Right renal cortex interstitium (tissue), 3 donors: ENCODE measurements around the gene ADAM19. TPM values are rescaled to one million over a fixed set of nuclear protein-coding genes. Genes with fewer than 3 reads are reported as not detected.
"Not testable (repeated sequence)": the region's sequence is repeated elsewhere in the genome, so short reads cannot be mapped to it uniquely, and the experiment has no call there.

ENCODE experiments used
- DNase-seq, 3 donors: peaks; one replicate each; pipeline ENCODE4 v3.0.0-alpha.2; 2013; ENCODE audit warnings: low read depth in 3 of 3, low spot score in 2 of 3
- polyA plus RNA-seq, 3 donors: library from polyadenylated mRNA; unstranded; fragments of 120-200 nt; gene quantifications; one replicate each; pipeline ENCODE4 v1.2.1, GENCODE V29; 2013; ENCODE audit not compliant: insufficient read length in 3 of 3

Gene ADAM19
- polyA plus RNA-seq, 3 donors = 7.7 to 9.6 (median 8.2) TPM

DNA sequence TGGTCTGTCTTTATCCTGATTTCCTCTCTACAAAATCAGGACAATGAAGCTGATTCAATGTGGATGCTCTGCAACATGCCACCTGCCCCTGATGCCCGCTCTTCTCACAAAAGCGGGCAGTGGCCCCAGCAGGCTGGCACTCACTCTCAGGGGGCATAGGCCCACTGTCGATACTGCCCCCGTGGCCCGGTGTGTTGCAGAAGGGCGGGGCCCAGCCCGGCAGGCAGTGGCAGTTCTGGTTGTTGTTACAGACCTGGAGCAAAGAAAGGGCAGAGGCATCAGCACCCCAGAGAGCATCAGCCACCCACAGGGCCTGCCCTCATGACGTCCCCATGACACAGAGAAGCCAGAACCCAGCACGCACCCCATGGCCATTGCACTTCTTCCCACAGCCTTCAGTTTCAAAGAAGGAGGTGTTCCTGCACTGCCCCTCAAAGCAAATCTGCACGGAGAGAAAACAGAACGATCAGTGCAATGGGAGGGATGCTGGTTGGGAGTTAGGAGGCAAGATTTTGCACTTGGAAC, 84.0 kb downstream of the ADAM19 start:
- no peak for DNase-seq

DNA sequence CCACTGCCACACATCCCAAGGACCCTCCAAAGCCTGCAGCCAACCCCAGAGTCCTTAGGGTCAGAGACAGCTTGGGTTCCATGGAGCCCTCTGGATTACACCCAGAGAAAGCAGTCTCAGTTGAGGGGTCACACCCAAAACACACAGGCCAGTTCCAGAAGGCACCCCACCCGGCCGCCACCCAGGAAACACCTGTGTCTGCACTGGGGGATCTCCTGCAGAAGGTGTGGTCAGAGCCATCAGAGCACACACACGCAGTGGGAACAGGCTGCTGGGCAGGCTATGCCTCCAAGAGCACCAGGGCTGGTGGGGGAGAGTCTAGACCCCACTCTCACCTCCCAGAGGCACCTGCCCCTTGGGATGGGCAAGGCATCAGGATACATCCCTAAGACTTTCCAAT, 88.2 kb downstream of the ADAM19 start:
- DNase-seq = no peak

DNA sequence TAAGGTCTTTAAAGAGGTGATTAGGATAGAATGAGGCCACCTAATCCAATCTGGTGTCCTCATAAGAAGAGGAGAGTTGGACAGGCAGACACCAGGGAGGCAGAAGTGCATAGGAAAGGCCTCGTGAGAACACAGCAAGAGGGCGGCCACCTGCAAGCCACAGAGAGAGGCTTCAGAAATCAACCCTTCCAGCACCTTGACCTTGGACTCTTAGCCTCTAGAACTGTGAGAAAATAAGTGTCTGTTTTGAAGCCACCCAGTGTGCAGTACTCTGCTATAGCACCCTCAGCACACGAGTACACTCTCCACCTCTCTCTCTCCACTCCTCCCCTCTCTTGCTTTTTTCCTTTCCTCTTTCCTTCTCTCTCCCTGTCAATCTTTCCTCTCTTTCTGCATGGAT, 88.7 kb downstream of the ADAM19 start:
- DNase-seq = no peak

DNA sequence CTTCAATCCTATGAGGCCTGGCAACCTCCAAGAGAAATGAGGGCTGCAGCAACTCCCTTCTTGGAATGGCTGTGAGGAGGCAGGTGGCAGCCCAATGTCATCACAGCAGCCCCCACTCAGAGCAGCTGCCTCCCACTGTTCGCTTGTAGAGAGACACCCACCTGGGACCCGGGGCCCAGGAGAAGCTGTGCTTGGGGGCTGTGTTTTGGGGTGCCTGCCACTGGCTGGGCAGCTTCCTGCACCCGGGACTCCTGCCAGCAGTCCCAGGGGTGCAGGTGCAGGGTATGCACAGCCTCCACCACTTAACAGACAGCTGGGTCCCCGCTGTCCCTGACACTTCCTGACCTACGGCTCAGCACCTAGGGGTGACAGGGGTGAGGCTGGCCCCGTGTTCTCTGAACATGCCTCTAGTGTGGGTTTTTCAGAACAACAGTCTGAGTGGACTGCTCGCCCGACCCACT, 89.3 kb downstream of the ADAM19 start:
- no peak for DNase-seq

DNA sequence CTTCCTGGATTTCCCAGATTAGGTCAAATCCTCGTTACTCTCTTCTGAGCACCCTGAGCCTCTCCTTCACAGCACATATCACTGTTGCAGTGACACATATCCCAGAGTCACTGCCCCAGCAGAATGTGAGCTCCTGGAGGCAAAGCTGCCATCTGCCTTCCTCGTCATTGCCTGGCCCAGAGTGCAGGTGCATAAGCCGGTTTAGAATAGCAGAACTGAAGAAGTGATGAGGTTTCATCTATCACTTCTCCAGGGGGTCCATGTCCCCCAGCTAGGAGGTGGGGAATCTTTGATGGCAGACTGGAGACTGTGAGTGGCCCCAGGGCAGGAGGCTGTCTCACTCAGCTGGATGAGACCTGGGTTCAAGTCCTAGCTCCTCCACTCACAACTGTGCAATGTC, 89.8 kb downstream of the ADAM19 start:
- no peak for DNase-seq

DNA sequence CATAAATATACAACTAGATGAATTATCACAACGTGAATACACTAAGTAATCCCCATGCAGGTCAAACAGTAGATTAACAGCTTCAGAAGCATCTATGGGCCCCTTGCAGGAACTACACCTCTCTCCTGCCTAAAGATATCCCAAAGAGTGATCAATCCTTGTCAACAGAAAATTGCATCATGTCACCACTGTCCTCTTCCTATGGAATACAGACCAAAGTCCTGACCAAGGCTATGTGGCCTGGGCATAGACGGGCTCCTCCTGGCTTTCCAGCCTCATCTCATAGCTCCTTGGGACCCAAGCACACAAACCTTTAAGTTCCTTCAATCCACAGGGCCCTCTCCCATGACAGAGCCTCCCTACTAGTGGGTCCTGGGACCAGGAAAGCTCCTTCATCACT, 90.2 kb downstream of the ADAM19 start:
- DNase-seq = no peak

DNA sequence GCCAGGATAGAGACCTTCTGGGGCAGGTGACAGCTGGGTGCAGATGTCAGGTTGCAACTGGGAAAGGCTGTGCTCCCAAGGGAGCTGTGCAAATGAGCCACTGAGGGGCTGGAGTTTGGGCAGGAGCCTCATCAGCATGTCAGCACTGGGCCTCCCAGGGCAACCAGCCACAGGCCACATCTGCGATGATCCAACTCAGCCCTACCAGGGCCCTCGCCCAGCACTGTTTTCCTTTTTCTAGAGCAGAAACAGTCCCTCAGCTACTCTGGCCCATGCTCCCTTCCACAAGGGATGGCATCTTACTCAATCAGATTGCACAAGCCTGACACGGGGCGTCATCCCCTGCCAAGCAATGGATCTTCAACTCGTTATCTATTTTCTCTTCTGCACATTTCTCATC, 90.8 kb downstream of the ADAM19 start:
- no peak for DNase-seq

DNA sequence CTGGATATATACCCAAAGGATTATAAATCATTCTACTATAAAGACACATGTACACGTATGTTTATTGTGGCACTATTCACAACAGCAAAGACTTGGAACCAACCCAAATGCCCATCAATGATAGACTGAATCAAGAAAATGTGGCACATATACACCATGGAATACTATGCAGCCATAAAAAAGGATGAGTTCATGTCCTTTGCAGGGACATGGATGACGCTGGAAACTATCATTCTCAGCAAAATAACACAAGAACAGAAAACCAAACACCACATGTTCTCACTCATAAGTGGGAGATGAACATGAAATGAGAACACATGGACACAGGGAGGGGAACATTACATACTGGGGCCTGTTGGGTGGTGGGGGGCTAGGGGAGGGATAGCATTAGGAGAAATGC, 92.9 kb downstream of the ADAM19 start:
- not testable (repeated sequence) for DNase-seq

DNA sequence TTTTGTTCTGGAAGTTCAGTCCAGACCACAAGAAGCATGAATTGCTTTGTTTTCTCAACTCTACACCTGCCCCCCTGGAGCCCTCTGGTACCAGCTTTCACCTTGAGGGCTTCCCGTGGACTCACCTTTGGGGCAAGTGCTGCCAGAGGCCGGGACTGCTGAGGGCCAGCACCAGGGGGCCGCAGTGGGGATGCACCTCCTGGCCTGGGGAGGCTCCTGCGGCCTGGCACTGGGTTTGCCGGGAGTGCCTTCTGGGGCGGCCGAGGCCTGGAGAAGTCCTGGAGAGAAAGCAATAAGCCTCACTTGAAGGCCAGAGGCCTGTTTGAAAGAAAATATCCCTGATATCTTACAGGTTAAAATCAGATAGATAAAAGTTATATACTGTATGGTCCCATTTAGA, 93.9 kb downstream of the ADAM19 start:
- DNase-seq = no peak

DNA sequence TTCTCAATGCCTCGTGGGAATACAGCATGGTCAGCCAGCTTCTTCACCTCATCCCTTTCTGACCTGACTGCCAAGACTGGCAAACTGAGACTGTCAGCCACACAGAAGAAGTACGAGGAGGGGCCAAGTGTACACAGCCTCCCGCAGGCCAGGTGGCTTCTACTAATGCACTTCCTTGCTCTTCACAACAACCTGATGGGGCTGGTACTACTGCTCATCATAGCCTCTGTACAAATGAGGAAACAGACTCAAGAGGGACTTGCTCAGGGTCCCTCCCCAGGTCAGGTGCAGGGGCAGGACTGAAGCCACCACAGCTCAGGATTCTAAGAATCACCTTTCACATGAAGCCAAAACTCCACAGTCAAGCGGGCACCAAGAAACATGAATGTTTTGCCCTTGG, 94.3 kb downstream of the ADAM19 start:
- DNase-seq = no peak

DNA sequence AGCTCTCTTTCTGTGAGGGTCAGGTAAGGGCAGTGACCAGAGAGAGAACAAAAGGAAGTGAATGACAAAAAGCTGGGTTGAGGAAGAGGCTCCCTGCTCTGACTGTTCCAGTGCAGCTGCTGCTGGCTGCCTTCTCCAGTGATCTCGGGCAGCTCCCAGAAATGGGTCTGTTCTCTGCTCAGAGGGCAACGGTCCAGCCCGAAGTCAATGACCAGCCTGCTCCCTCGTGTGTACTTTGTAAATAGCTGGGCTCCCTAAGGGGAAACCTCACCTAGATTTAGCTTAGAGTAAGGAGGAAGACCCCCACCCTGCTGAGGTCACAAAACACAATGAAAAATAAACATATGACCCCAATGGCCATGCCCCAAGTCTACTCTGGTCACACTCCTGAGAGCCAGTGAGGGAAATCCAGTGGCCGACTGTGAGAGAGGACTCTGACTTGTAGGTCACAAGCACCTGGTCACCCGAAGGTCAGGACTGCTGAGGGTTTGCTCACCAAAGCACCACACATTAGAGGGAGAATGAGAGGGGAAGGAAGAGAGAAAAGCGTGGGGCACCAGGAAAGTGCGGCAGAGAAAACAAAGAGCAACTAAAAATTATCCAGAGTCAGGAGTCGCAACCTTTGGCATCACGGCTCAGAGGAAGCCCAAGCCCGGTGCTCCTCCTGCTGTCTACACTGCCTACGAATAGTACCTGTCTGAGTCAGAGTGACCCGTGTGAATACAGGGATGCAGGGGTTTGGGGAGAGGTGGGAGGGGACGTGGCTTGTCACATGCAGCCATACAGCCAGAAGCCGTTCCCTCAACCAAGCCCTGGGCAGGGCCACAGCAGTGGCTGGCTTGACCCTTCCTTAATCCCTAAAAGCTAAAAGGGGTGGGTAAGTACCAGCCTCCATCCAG, 95.7 kb downstream of the ADAM19 start:
- no peak for DNase-seq

DNA sequence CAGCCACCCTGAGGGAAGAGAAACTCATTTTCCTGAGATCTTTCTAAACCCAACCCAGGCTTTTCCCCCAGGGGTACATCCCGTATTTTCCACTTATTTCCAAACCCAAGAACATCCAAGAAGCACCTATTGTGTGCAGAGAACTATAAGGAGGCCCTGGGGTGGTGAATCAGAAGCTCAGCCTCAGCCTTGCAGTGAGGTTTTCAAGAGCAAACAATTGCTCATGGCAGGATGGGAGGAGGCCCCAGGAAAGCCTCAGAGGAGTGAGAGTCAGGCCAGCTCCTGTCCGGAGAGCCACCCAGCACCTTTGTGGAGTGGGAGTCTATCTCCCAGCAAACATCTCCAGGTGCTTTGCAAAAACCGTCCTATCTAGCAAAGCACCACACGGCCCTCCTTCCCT, 96.4 kb downstream of the ADAM19 start:
- DNase-seq = no peak

DNA sequence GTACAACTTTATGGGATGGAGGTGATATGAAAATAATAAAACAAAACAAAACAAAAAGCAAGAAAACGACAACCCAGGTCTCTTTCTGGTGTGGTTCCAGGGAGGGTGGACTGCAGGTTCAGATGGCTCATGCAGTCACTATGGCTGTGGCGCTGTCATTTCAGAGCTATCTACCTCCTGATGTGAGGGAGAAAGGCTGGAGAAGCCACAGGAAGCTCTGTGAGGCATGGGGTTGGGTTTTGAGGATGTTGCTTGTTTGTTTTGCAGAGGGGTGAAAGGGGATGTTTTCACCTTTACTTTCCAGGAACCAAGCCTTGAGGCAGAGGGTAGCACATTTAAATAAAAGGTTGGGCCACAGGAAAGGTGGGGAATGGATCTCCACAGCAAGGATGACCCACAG, 96.8 kb downstream of the ADAM19 start:
- DNase-seq = no peak

DNA sequence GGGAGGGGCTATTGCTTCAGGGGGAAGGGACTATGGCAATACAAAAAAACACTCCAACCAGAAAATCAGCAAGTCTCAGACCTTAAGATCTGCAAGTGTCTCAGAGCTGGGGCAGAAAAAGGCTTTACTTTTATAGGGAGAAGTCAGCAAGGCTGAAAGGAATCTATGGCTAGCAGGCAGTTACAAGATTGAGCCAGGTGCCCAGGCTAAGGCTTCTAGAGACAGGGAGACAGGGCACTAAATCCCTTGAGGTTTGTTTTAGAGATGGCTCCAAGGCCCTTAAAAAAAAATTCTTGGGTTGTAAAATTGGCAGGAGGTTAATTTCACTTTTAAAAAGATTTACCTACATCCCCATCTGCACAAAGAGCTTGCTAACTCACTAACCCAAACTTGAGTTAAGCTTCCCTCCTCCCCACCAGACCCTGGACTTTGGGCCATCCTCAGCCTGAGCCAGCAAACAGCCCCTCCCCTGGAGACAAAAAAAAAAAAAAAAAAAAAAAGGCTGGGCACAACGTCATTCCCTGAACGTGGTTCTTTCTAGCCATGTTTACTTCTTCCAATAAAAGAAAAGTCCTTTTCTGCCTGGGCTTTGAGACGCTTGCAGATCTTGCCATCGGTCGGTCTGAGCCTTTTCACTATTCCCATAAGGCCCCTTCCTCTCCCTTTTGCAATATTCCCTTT, 97.6 kb downstream of the ADAM19 start:
- DNase-seq = no peak

DNA sequence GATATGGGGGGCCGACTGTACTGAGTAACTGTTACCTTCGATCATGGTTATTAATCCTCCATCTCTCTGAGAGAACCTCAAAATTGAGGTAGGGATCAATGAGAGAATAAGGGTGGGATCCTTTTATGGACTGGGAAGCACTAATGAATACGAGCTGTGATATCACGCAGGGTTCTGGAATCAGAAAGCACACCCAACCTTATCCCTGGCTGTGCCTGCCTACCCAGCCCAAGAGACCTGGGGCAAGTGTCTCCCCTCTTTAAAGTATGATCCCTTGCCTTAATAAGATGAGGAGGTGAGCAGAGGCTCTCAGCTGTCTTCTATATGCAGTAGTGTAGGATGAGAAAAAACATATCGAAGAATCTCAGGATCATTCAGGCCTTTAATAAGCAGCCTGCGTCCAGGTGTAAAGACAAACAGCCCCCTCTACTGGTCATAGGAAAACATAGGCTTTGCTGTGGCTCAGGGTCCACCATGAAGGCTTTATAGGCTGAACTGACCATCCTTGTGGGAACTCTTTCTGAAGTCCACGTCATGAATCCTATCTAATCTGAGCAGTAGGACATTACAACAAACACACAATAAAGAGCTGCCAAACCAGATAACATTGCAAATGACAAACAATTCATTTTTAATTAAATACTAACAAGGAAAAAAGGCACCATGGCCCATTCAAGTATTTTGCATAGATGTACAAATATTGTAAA, 98.7 kb downstream of the ADAM19 start:
- peak; percentile 29 to 47 (median 35) for DNase-seq

DNA sequence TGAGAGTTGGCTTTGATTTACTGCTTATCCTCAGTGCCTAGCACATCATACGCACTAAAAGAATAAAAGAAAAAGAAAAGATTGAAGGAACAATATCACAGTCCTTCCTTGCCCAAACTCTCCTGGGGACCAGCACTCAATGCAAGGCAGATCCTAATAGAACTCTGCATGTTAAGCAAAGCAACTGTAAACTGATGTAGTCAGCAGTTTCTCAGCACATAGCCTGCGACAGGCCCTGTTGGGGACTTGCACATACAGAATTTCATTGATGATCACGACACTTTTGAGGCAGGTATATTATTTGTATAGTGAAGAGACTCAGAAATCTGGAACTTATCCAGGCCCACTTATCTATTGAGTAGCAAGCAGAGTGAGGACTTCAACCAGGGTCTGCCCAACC, 100.1 kb downstream of the ADAM19 start:
- DNase-seq = no peak

DNA sequence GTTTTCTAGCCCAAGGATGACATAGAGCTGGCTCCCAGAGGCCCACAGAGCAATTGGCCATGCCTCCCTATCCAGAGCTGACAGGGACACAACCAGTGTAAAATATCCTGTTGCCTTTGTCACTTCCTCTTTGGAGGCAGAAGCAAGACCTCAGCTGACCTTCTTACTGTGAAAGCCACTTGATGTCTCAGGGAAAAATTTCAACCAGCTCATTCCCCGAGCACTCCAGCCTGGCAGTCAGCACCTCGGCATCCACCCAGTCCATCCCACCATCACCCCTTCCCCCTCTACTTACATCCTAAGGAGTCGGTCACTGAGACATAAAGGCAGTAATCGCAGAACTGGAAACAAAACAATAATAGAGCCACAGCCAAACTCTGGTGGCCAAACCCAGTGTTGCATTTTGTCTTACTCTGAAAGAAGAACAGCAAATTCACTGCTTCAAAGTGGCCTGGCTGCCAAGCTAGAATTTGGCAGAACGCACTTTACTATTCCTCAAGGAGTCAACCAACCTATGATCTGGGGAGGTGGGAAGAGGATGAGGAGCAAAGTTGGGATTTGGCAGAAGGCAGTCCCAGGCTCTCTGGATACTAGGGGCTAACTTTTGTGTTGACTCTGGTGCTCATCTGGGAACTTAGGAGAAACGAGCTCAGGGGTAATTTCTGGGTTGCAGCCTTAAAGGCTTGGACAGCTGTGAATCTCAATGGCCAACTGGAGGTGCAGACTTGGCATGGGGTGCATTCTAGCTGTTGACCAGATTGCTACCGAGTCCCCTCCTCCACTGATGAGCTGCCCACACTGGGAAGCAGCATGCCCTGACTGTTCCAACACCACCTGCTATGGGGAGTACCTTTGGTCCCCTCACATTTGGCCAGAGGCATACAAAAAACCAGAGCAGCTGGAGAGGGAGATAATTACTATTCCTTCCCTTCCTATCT, 101.9 kb downstream of the ADAM19 start:
- no peak for DNase-seq

DNA sequence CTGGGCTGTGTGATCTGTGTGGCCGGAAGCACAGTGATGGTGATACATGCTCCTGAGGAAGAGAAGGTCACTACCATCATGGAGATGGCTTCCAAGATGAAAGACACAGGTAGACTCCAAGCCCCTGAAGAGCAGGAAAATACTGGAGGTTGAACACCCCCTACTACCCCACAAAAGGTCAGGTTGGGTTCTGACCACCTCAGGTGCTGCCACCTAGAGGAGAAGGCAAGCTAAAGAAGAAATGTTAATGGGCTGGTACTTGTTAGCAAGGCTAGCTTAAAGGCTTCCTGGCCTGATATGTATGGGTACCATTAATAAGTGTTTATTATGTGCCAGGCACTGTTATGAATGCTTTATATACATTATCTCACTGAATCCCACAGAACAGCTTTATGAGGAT, 103.9 kb downstream of the ADAM19 start:
- DNase-seq = no peak

DNA sequence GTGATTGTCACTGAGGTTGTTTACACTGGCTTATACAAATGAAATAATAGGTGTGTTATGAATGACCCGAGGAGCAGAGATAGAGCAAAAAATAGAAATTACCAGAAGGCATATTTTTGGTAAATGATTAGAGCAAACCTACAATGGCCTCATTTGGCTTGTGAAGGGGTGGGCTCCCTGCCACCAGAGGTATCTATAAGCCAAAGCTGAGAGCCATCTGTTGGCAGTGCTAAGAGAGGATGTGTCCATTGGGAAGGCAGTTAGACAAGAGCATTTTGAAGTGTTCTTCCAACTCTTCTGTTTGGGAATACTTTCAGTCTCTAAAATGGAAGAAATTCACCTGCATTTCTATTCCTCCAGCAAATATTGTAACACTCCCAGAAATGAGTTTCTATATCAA, 104.9 kb downstream of the ADAM19 start:
- DNase-seq = no peak

DNA sequence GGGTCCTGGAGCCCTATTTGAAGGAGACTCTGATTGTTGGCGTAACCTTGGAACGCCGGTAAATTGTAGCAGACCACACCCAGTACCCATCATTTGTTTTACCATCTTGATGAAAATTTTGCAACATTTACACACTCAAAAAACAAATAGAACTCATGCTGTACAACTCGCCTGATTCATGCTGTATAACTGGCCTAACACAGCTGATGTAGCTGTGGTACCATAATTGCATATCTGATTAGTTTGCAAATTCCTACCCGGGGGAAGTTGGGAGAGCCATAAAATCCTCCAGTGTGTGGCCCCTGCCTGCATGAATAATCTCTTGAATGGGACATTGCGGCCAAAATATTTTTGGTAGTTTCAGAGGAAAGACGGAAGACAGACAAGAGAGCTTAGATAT, 105.9 kb downstream of the ADAM19 start:
- DNase-seq = no peak
